Measurements from ENCODE around the gene WDFY1.

WDFY1 gene

GRCh38 chr2:223853425-223853837, 91.7 kb downstream of the WDFY1 start:
- ATAC-seq (ENCODE audit: low read depth) (peak; percentile 94), DNase-seq (ENCODE audit: low spot score) (no peak)
- Histone ChIP-seq H3K9me3 (ENCODE audit: severe bottlenecking) (no peaks in the 10 kb centered on the region), H3K4me1 (ENCODE audit: insufficient read depth, poor library complexity, severe bottlenecking) (peaks cover 16% of the 10 kb centered on the region), H3K36me3 (ENCODE audit: low read depth) (no peaks in the 10 kb centered on the region), H3K27me3 (ENCODE audit: insufficient read depth, poor library complexity, severe bottlenecking) (no peaks in the 10 kb centered on the region), H3K4me3 (ENCODE audit: severe bottlenecking) (no peak overlapping the region), H3K27ac (ENCODE audit: poor library complexity, severe bottlenecking) (peak overlapping the region; percentile 25)
- TF ChIP-seq CTCF (IDR thresholded peaks at IDR 0.05; ENCODE audit: poor library complexity, severe bottlenecking): no peak

- no peaks in the 10 kb centered on the region for H3K9me3 ChIP-seq (ENCODE audit: severe bottlenecking)
- ATAC-seq (ENCODE audit: low read depth) (no peak), DNase-seq (ENCODE audit: low spot score) (no peak)
- no peaks in the 10 kb centered on the region for H3K27me3 ChIP-seq (ENCODE audit: insufficient read depth, poor library complexity, severe bottlenecking)
- H3K36me3 ChIP-seq (ENCODE audit: low read depth): no peaks in the 10 kb centered on the region
- no peak overlapping the region for H3K27ac ChIP-seq (ENCODE audit: poor library complexity, severe bottlenecking)
- no peak for TF ChIP-seq CTCF (IDR thresholded peaks at IDR 0.05; ENCODE audit: poor library complexity, severe bottlenecking)
- H3K4me1 ChIP-seq (ENCODE audit: insufficient read depth, poor library complexity, severe bottlenecking): peaks cover 16% of the 10 kb centered on the region
- no peak overlapping the region for H3K4me3 ChIP-seq (ENCODE audit: severe bottlenecking)
These were observed 92.8 kb downstream of the WDFY1 start for GRCh38 chr2:223852281-223852795.

- H3K36me3 ChIP-seq (ENCODE audit: low read depth): no peaks in the 10 kb centered on the region
- no peaks in the 10 kb centered on the region for H3K9me3 ChIP-seq (ENCODE audit: severe bottlenecking)
- peak overlapping the region; percentile 49 for H3K27ac ChIP-seq (ENCODE audit: poor library complexity, severe bottlenecking)
- ATAC-seq (ENCODE audit: low read depth): no peak
- H3K4me3 ChIP-seq (ENCODE audit: severe bottlenecking): no peak overlapping the region
- no peak for TF ChIP-seq CTCF (IDR thresholded peaks at IDR 0.05; ENCODE audit: poor library complexity, severe bottlenecking)
- peaks cover 5% of the 10 kb centered on the region for H3K4me1 ChIP-seq (ENCODE audit: insufficient read depth, poor library complexity, severe bottlenecking)
- H3K27me3 ChIP-seq (ENCODE audit: insufficient read depth, poor library complexity, severe bottlenecking): no peaks in the 10 kb centered on the region
- no peak for DNase-seq (ENCODE audit: low spot score)
These were observed 97.7 kb downstream of the WDFY1 start for GRCh38 chr2:223847410-223847809.

GRCh38 chr2:223846515-223846914, 98.6 kb downstream of the WDFY1 start:
- no peak for TF ChIP-seq CTCF (IDR thresholded peaks at IDR 0.05; ENCODE audit: poor library complexity, severe bottlenecking)
- peak overlapping the region; percentile 49 for H3K27ac ChIP-seq (ENCODE audit: poor library complexity, severe bottlenecking)
- no peak for DNase-seq (ENCODE audit: low spot score)
- peak; percentile 92 for ATAC-seq (ENCODE audit: low read depth)
- H3K4me3 ChIP-seq (ENCODE audit: severe bottlenecking): no peak overlapping the region
- peaks cover 5% of the 10 kb centered on the region for H3K4me1 ChIP-seq (ENCODE audit: insufficient read depth, poor library complexity, severe bottlenecking)
- H3K36me3 ChIP-seq (ENCODE audit: low read depth): no peaks in the 10 kb centered on the region
- H3K9me3 ChIP-seq (ENCODE audit: severe bottlenecking): no peaks in the 10 kb centered on the region
- no peaks in the 10 kb centered on the region for H3K27me3 ChIP-seq (ENCODE audit: insufficient read depth, poor library complexity, severe bottlenecking)

GRCh38 chr2:223841436-223842190, 103.5 kb downstream of the WDFY1 start:
- Histone ChIP-seq H3K9me3 (ENCODE audit: severe bottlenecking) (no peaks in the 10 kb centered on the region), H3K27me3 (ENCODE audit: insufficient read depth, poor library complexity, severe bottlenecking) (no peaks in the 10 kb centered on the region), H3K4me1 (ENCODE audit: insufficient read depth, poor library complexity, severe bottlenecking) (peaks cover 5% of the 10 kb centered on the region), H3K36me3 (ENCODE audit: low read depth) (no peaks in the 10 kb centered on the region), H3K4me3 (ENCODE audit: severe bottlenecking) (no peak overlapping the region), H3K27ac (ENCODE audit: poor library complexity, severe bottlenecking) (no peak overlapping the region)
- DNase-seq (ENCODE audit: low spot score) (no peak), ATAC-seq (ENCODE audit: low read depth) (no peak)
- no peak for TF ChIP-seq CTCF (IDR thresholded peaks at IDR 0.05; ENCODE audit: poor library complexity, severe bottlenecking)

All from RWPE2 (cell line).